DMS 273 treated with DMSO at 0.1 percent for 48 hours (cell line): Measurements from ENCODE around the gene C1orf174.

Source experiments
- DNase-seq: peaks from one replicate; lab custom pipeline; 2025; lab: John Stamatoyannopoulos, UW

C1orf174 gene

GRCh38 chr1:3868464-3869006, 31.5 kb downstream of the C1orf174 start:
- no peak for DNase-seq

GRCh38 chr1:3865606-3866160, 34.4 kb downstream of the C1orf174 start:
- DNase-seq = no peak

GRCh38 chr1:3864884-3865283, 35.2 kb downstream of the C1orf174 start:
- no peak for DNase-seq

GRCh38 chr1:3863231-3863935, 36.7 kb downstream of the C1orf174 start:
- DNase-seq = no peak

- DNase-seq = no peak
These were observed 41.7 kb downstream of the C1orf174 start for GRCh38 chr1:3858231-3858981.

GRCh38 chr1:3857791-3858129, 42.3 kb downstream of the C1orf174 start:
- no peak for DNase-seq

GRCh38 chr1:3856923-3857790, 42.9 kb downstream of the C1orf174 start, which contains the start of the genes CEP104 and DFFB:
Gene CEP104 (minus strand): TSS chr1:3857211. CDS start chr1:3852407, 4,804 bp downstream.
Gene DFFB (plus strand): TSS chr1:3857476. CDS start chr1:3857604, 128 bp downstream.
- DNase-seq = peak; percentile 94

- no peak for DNase-seq
These were observed 47.2 kb downstream of the C1orf174 start for GRCh38 chr1:3852711-3853485.

- no peak for DNase-seq
These were observed 48.0 kb downstream of the C1orf174 start for GRCh38 chr1:3852091-3852490.

GRCh38 chr1:3851292-3851691, 48.8 kb downstream of the C1orf174 start:
- DNase-seq = no peak

GRCh38 chr1:3850857-3851256, 49.2 kb downstream of the C1orf174 start:
- no peak for DNase-seq

GRCh38 chr1:3847081-3847480, 53.0 kb downstream of the C1orf174 start:
- no peak for DNase-seq

- no peak for DNase-seq
These were observed 53.5 kb downstream of the C1orf174 start for GRCh38 chr1:3846541-3846940.

GRCh38 chr1:3842912-3843311, 57.2 kb downstream of the C1orf174 start:
- no peak for DNase-seq

GRCh38 chr1:3841491-3841890, 58.6 kb downstream of the C1orf174 start:
- DNase-seq = no peak
